ENCODE measurements around the gene PILRB. TPM values are rescaled to one million over a fixed set of nuclear protein-coding genes. Genes with fewer than 3 reads are reported as not detected.

The PILRB gene
- total and polyA plus RNA-seq, 9 of the 15 experiments (the other 6 are each of a cell fraction or from before 2014, with no cell fraction given): 6.2 to 94.6 (median 37.0) TPM

DNA sequence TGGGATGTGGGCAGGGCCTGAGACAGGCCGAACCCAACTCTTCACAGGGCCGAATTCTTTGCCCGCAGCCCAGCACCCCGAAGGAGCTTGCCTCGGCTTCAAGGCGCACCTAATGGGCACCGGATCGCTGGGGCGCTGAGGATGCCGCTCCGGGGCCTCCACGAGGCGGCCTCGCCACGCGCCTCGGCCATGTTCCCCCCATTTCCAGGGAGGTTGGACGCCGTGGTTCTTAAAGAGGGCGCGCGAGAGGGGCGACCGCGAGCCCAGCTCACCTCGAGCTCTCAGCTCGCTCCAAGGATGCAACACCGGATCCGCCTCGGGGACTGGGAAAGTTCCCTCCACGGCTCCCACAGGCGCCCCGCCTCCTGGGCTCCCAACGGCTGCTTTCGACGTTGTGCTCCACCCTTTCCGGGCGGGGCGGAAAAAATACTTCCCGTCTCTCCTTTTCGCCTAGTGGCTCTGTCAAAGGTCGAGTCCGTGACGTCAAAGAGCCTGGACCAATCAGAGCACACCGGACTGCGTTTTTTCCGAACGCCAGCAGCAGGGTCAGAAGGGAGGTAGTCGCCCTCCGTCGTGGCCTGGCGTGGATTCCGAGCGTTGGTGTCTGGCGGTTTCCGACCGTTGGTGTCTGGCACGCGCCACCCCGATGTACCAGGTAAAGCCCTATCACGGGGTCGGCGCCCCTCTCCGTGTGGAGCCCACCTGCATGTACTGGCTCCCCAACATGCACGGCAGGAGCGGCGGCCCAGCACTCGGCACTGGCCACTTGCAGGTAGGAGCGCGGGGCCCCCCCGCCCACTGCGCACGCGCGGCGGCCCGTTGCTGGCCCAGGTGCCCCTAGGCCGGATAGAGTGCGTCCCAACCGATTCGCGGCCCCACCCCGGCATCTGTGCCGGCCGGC lies 22.1 kb upstream of the PILRB start (continued):
- TF ChIP-seq, protein P1, sequence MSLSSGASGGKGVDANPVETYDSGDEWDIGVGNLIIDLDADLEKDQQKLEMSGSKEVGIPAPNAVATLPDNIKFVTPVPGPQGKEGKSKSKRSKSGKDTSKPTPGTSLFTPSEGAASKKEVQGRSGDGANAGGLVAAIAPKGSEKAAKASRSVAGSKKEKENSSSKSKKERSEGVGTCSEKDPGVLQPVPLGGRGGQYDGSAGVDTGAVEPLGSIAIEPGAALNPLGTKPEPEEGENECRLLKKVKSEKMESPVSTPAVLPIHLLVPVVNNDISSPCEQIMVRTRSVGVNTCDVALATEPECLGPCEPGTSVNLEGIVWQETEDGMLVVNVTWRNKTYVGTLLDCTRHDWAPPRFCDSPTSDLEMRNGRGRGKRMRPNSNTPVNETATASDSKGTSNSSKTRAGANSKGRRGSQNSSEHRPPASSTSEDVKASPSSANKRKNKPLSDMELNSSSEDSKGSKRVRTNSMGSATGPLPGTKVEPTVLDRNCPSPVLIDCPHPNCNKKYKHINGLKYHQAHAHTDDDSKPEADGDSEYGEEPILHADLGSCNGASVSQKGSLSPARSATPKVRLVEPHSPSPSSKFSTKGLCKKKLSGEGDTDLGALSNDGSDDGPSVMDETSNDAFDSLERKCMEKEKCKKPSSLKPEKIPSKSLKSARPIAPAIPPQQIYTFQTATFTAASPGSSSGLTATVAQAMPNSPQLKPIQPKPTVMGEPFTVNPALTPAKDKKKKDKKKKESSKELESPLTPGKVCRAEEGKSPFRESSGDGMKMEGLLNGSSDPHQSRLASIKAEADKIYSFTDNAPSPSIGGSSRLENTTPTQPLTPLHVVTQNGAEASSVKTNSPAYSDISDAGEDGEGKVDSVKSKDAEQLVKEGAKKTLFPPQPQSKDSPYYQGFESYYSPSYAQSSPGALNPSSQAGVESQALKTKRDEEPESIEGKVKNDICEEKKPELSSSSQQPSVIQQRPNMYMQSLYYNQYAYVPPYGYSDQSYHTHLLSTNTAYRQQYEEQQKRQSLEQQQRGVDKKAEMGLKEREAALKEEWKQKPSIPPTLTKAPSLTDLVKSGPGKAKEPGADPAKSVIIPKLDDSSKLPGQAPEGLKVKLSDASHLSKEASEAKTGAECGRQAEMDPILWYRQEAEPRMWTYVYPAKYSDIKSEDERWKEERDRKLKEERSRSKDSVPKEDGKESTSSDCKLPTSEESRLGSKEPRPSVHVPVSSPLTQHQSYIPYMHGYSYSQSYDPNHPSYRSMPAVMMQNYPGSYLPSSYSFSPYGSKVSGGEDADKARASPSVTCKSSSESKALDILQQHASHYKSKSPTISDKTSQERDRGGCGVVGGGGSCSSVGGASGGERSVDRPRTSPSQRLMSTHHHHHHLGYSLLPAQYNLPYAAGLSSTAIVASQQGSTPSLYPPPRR (CRISPR knock-in tag; IDR thresholded peaks at IDR 0.05; ENCODE audit: borderline replicate concordance): 0 out of 2 replicates have a peak, but pooled peaks have one; percentile 67
- TF ChIP-seq ZNF316 (IDR thresholded peaks at IDR 0.05): 0 out of 2 replicates have a peak, but pooled peaks have one; percentile 26
- peak; percentile 90 for TF ChIP-seq ATF7 (IDR thresholded peaks at IDR 0.05)
- peak in 1 of 2 experiments; percentile 48; a peak in 2 of 4 replicates for TF ChIP-seq TEAD1 (CRISPR knock-in tag; IDR thresholded peaks at IDR 0.05)
- peak; percentile 62 for TF ChIP-seq FOS (IDR thresholded peaks at IDR 0.05; ENCODE audit: extremely low read depth, insufficient read length)
- TF ChIP-seq, protein P2, sequence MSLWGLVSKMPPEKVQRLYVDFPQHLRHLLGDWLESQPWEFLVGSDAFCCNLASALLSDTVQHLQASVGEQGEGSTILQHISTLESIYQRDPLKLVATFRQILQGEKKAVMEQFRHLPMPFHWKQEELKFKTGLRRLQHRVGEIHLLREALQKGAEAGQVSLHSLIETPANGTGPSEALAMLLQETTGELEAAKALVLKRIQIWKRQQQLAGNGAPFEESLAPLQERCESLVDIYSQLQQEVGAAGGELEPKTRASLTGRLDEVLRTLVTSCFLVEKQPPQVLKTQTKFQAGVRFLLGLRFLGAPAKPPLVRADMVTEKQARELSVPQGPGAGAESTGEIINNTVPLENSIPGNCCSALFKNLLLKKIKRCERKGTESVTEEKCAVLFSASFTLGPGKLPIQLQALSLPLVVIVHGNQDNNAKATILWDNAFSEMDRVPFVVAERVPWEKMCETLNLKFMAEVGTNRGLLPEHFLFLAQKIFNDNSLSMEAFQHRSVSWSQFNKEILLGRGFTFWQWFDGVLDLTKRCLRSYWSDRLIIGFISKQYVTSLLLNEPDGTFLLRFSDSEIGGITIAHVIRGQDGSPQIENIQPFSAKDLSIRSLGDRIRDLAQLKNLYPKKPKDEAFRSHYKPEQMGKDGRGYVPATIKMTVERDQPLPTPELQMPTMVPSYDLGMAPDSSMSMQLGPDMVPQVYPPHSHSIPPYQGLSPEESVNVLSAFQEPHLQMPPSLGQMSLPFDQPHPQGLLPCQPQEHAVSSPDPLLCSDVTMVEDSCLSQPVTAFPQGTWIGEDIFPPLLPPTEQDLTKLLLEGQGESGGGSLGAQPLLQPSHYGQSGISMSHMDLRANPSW (CRISPR knock-in tag; IDR thresholded peaks at IDR 0.05): peak; percentile 71; the same call in 1 of the 2 replicates
- TF ChIP-seq, protein P3, sequence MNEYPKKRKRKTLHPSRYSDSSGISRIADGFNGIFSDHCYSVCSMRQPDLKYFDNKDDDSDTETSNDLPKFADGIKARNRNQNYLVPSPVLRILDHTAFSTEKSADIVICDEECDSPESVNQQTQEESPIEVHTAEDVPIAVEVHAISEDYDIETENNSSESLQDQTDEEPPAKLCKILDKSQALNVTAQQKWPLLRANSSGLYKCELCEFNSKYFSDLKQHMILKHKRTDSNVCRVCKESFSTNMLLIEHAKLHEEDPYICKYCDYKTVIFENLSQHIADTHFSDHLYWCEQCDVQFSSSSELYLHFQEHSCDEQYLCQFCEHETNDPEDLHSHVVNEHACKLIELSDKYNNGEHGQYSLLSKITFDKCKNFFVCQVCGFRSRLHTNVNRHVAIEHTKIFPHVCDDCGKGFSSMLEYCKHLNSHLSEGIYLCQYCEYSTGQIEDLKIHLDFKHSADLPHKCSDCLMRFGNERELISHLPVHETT (CRISPR knock-in tag; conservative IDR thresholded peaks at IDR 0.05 in 1 of 2, IDR thresholded peaks at IDR 0.05 in 1 of 2): peak in 1 of 2 experiments; percentile 75; a peak in 1 of 4 replicates
- TF ChIP-seq ELF2 (CRISPR knock-in tag; IDR thresholded peaks at IDR 0.05): peak; percentile 63; the same call in 1 of the 2 replicates
- TF ChIP-seq FOXJ2 (tag; IDR thresholded peaks at IDR 0.05): 0 out of 2 replicates have a peak, but pooled peaks have one; percentile 21
- peak; percentile 23 for TF ChIP-seq RBBP5 (IDR thresholded peaks at IDR 0.05; ENCODE audit: borderline replicate concordance, insufficient read depth, low read length, poor library complexity, severe bottlenecking)
- TF ChIP-seq, protein P4, sequence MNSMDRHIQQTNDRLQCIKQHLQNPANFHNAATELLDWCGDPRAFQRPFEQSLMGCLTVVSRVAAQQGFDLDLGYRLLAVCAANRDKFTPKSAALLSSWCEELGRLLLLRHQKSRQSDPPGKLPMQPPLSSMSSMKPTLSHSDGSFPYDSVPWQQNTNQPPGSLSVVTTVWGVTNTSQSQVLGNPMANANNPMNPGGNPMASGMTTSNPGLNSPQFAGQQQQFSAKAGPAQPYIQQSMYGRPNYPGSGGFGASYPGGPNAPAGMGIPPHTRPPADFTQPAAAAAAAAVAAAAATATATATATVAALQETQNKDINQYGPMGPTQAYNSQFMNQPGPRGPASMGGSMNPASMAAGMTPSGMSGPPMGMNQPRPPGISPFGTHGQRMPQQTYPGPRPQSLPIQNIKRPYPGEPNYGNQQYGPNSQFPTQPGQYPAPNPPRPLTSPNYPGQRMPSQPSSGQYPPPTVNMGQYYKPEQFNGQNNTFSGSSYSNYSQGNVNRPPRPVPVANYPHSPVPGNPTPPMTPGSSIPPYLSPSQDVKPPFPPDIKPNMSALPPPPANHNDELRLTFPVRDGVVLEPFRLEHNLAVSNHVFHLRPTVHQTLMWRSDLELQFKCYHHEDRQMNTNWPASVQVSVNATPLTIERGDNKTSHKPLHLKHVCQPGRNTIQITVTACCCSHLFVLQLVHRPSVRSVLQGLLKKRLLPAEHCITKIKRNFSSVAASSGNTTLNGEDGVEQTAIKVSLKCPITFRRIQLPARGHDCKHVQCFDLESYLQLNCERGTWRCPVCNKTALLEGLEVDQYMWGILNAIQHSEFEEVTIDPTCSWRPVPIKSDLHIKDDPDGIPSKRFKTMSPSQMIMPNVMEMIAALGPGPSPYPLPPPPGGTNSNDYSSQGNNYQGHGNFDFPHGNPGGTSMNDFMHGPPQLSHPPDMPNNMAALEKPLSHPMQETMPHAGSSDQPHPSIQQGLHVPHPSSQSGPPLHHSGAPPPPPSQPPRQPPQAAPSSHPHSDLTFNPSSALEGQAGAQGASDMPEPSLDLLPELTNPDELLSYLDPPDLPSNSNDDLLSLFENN (IDR thresholded peaks at IDR 0.05; ENCODE audit: low read depth in 2 of 2, low read length in 2 of 2): 0 out of 4 replicates have a peak, but pooled peaks of 1 of the 2 experiments have one; percentile 39
